IMR-90 (cell line): ENCODE results near the gene PLCL2. TPM values are rescaled to one million over a fixed set of nuclear protein-coding genes. Genes with fewer than 3 reads are reported as not detected.

Experiments used
- ATAC-seq: fragments of 200-7000 bp; cut with Tn5 transposase; 2 replicates; pipeline ENCODE4 v1.9.1; 2020; ENCODE audit warnings: low read depth, mild to moderate bottlenecking, moderate library complexity
- BruUV-seq: library from RNA; stranded (reverse); fragments of 400-500 nt; replicated peaks from 2 replicates; lab custom pipeline; 2021; lab: Mats Ljungman, UMichigan
- CTCF ChIA-PET: fragments of 300-600 bp; formaldehyde crosslinking; extraction: SDS; loops from one replicate; lab custom pipeline; 2021; ENCODE audit warnings: antibody characterized with exemption; lab: Yijun Ruan, JAX
- POLR2A ChIA-PET: fragments of 300-600 bp; sonication (Branson Sonifier 250); formaldehyde crosslinking; loops from one replicate; lab custom pipeline; 2022; ENCODE audit warnings: antibody characterized with exemption; ENCODE audit not compliant: unreplicated experiment; lab: Charles Lee
- DNase-seq: peaks from one replicate; pipeline ENCODE4 v3.0.0; 2013
- H2AFZ ChIP-seq: replicated peaks from 2 replicates; pipeline ENCODE3; 2013; ENCODE audit warnings: low read length, mild to moderate bottlenecking; ENCODE audit not compliant: poor library complexity
- H2AK5ac ChIP-seq: 2 replicates; pipeline ENCODE4 v1.6.1; 2013; ENCODE audit warnings: low read depth, low read length, inconsistent platforms
- H2AK9ac ChIP-seq: replicated peaks from 2 replicates; pipeline ENCODE3; 2013; ENCODE audit warnings: mild to moderate bottlenecking, low read depth, low read length, moderate library complexity; ENCODE audit not compliant: poor library complexity
- H2BK120ac ChIP-seq: 2 replicates; pipeline ENCODE4 v1.6.1; 2013; ENCODE audit warnings: low read depth, low read length, inconsistent platforms
- H2BK15ac ChIP-seq: 3 replicates; pipeline ENCODE4 v1.6.1; 2013; ENCODE audit warnings: low read depth, low read length, inconsistent platforms
- H2BK20ac ChIP-seq: 2 replicates; pipeline ENCODE4 v1.6.1; 2013; ENCODE audit warnings: low read depth, mild to moderate bottlenecking, inconsistent platforms, low read length, moderate library complexity
- H2BK5ac ChIP-seq: 2 replicates; pipeline ENCODE4 v1.6.1; 2013; ENCODE audit warnings: mild to moderate bottlenecking, low read depth, low read length, inconsistent platforms; ENCODE audit not compliant: poor library complexity, severe bottlenecking
- H3K14ac ChIP-seq: replicated peaks from 2 replicates; pipeline ENCODE4 v1.6.1; 2013; ENCODE audit warnings: low read depth, low read length, inconsistent platforms
- H3K18ac ChIP-seq: 2 replicates; pipeline ENCODE4 v1.6.1; 2013; ENCODE audit warnings: low read depth, low read length, control low read depth
- H3K23ac ChIP-seq: 2 replicates; pipeline ENCODE4 v1.6.1; 2013; ENCODE audit warnings: low read depth, low read length, inconsistent platforms
- H3K27ac ChIP-seq: 2 replicates; pipeline ENCODE4 v1.5.1; 2013; ENCODE audit warnings: mild to moderate bottlenecking, control low read depth, low read length; ENCODE audit not compliant: insufficient read depth
- H3K27me3 ChIP-seq: 2 replicates; pipeline ENCODE4 v1.6.1; 2013; ENCODE audit warnings: low read length; ENCODE audit not compliant: control insufficient read depth, insufficient read depth
- H3K36me3 ChIP-seq: 2 replicates; pipeline ENCODE4 v1.6.1; 2013; ENCODE audit warnings: low read length, mixed read lengths; ENCODE audit not compliant: control insufficient read depth, insufficient read depth
- H3K4ac ChIP-seq: 2 replicates; pipeline ENCODE4 v1.6.1; 2013; ENCODE audit warnings: low read depth, low read length, inconsistent platforms
- H3K4me1 ChIP-seq: 2 replicates; pipeline ENCODE4 v1.6.1; 2013; ENCODE audit warnings: low read length, mixed read lengths; ENCODE audit not compliant: control insufficient read depth, insufficient read depth
- H3K4me2 ChIP-seq: 2 replicates; pipeline ENCODE4 v1.6.1; 2013; ENCODE audit warnings: low read depth, mild to moderate bottlenecking, control low read depth, low read length, moderate library complexity
- H3K4me3 ChIP-seq: 2 replicates; pipeline ENCODE4 v1.5.1; 2013; ENCODE audit warnings: low read depth, mild to moderate bottlenecking, control low read depth, low read length, moderate library complexity; ENCODE audit not compliant: insufficient read depth
- H3K56ac ChIP-seq: 2 replicates; pipeline ENCODE4 v1.6.1; 2013; ENCODE audit warnings: low read length, inconsistent platforms; ENCODE audit not compliant: insufficient read depth; ENCODE audit errors: extremely low read depth
- H3K79me1 ChIP-seq, 2 experiments: 2 replicates each; pipeline ENCODE4 v1.6.1; 2013; ENCODE audit warnings: low read length in 2 of 2, inconsistent platforms in 1 of 2, low read depth in 1 of 2
- H3K9ac ChIP-seq: 2 replicates; pipeline ENCODE4 v1.6.1; 2013; ENCODE audit warnings: low read depth, low read length, control low read depth
- H3K9me1 ChIP-seq: 2 replicates; pipeline ENCODE4 v1.6.1; 2013; ENCODE audit warnings: low read length, inconsistent platforms; ENCODE audit not compliant: insufficient read depth
- H3K9me3 ChIP-seq: 2 replicates; pipeline ENCODE4 v1.6.1; 2013; ENCODE audit warnings: low read length; ENCODE audit not compliant: control insufficient read depth, insufficient read depth
- H4K20me1 ChIP-seq: 2 replicates; pipeline ENCODE4 v1.6.1; 2013; ENCODE audit warnings: low read length, inconsistent platforms; ENCODE audit not compliant: insufficient read depth
- H4K5ac ChIP-seq: 2 replicates; pipeline ENCODE4 v1.6.1; 2013; ENCODE audit warnings: mild to moderate bottlenecking, low read depth, low read length, control low read depth
- H4K8ac ChIP-seq, 2 experiments: 2 replicates each; pipeline ENCODE4 v1.6.1; 2013; ENCODE audit warnings: low read depth in 2 of 2, low read length in 2 of 2, control low read depth in 1 of 2, inconsistent platforms in 1 of 2
- H4K91ac ChIP-seq: 2 replicates; pipeline ENCODE4 v1.6.1; 2013; ENCODE audit warnings: low read depth, low read length, inconsistent platforms; ENCODE audit not compliant: insufficient read depth
- BHLHE40 ChIP-seq: fragments of 150-350 bp; IDR thresholded peaks from 2 replicates; pipeline ENCODE4 v1.6.1; 2016; ENCODE audit warnings: mild to moderate bottlenecking, low read depth, low read length
- CEBPB ChIP-seq: IDR thresholded peaks from 2 replicates; pipeline ENCODE4 v1.6.1; 2012; ENCODE audit warnings: low read depth, low read length, improper control_type of control experiment
- CHD1 ChIP-seq: IDR thresholded peaks from 2 replicates; pipeline ENCODE4 v1.6.1; 2012; ENCODE audit warnings: low read depth, low read length, improper control_type of control experiment
- CTCF ChIP-seq: conservative IDR thresholded peaks from 2 replicates; pipeline ENCODE4 v1.5.1; 2012; ENCODE audit warnings: mild to moderate bottlenecking, low read depth, low read length, improper control_type of control experiment
- ELK1 ChIP-seq: fragments of 150-350 bp; IDR thresholded peaks from 2 replicates; pipeline ENCODE4 v1.6.1; 2016; ENCODE audit warnings: low read depth, mild to moderate bottlenecking, low read length, moderate library complexity, borderline replicate concordance
- FOS ChIP-seq: fragments of 150-350 bp; IDR thresholded peaks from 2 replicates; pipeline ENCODE4 v1.6.1; 2016; ENCODE audit warnings: low read depth, low read length
- MAFK ChIP-seq: IDR thresholded peaks from 2 replicates; pipeline ENCODE4 v1.6.1; 2012; ENCODE audit warnings: low read depth, low read length, improper control_type of control experiment
- MAZ ChIP-seq: IDR thresholded peaks from 2 replicates; pipeline ENCODE4 v1.6.1; 2012; ENCODE audit warnings: low read depth, mild to moderate bottlenecking, low read length, improper control_type of control experiment, moderate library complexity, borderline replicate concordance
- MXI1 ChIP-seq: IDR thresholded peaks from 2 replicates; pipeline ENCODE4 v1.6.1; 2012; ENCODE audit warnings: low read depth, mild to moderate bottlenecking, low read length, moderate library complexity, borderline replicate concordance
- NFE2L2 ChIP-seq: fragments of 150-350 bp; IDR thresholded peaks from 2 replicates; pipeline ENCODE4 v1.6.1; 2016; ENCODE audit warnings: low read depth, mild to moderate bottlenecking, low read length
- POLR2A ChIP-seq: IDR thresholded peaks from 2 replicates; pipeline ENCODE4 v1.6.1; 2012; ENCODE audit warnings: mild to moderate bottlenecking, low read depth, low read length
- RAD21 ChIP-seq: IDR thresholded peaks from 2 replicates; pipeline ENCODE4 v1.6.1; 2012; ENCODE audit warnings: low read length, improper control_type of control experiment
- RCOR1 ChIP-seq: IDR thresholded peaks from 2 replicates; pipeline ENCODE4 v1.6.1; 2012; ENCODE audit warnings: mild to moderate bottlenecking, low read length, improper control_type of control experiment; ENCODE audit not compliant: insufficient replicate concordance
- RFX5 ChIP-seq: IDR thresholded peaks from 2 replicates; pipeline ENCODE4 v1.8.0; 2012; ENCODE audit warnings: low read depth, mild to moderate bottlenecking, low read length, moderate library complexity
- SMC3 ChIP-seq: fragments of 150-350 bp; IDR thresholded peaks from 2 replicates; pipeline ENCODE4 v1.6.1; 2016; ENCODE audit warnings: low read depth, mild to moderate bottlenecking, antibody characterized with exemption, low read length, moderate library complexity
- USF2 ChIP-seq: fragments of 150-350 bp; IDR thresholded peaks from 2 replicates; pipeline ENCODE4 v1.6.1; 2017; ENCODE audit warnings: mild to moderate bottlenecking, antibody characterized with exemption, low read length, low read depth
- WGBS, 2 experiments: methylation state at CpG; one replicate each; pipeline versions ENCODE4 v1.1.5 to v1.1.7; 2013; ENCODE audit warnings: missing lambda C conversion rate in 2 of 2; ENCODE audit not compliant: insufficient read length in 1 of 2; ENCODE audit errors: extremely low coverage in 2 of 2; 5-methylcytosine and 5-hydroxymethylcytosine counted together
- dilution Hi-C: fragments of 300-500 bp; cut with HindIII; formaldehyde crosslinking; loops from one replicate; pipeline ENCODE4 v1.14.3; 2018; ENCODE audit warnings: low sequenced_read_pairs; ENCODE audit not compliant: unreplicated experiment
- in situ Hi-C: fragments of 300-500 bp; cut with MboI; formaldehyde crosslinking; loops from 3 replicates; pipeline ENCODE4 v1.14.3; 2019; ENCODE audit warnings: low sequenced_read_pairs, inconsistent platforms, mixed read lengths
- intact Hi-C: fragments of 100-400 bp; cut with micrococcal nuclease; formaldehyde crosslinking; loops from 2 replicates; pipeline ENCODE4 v1.10.0; 2022
- polyA plus RNA-seq, 3 experiments: library from polyadenylated mRNA; depleted of rRNA; stranded (reverse); fragments of >200 nt; gene quantifications; 2 replicates each; pipeline ENCODE4 v1.2.3, GENCODE V29; 2012; ENCODE audit warnings: low replicate concordance in 1 of 3
- total RNA-seq: library from RNA; depleted of rRNA; stranded (reverse); fragments of >200 nt; gene quantifications from 2 replicates; pipeline ENCODE4 v1.2.3, GENCODE V29; 2012

PLCL2 gene
- total and polyA plus RNA-seq, 2 of the 4 experiments (the other 2 are of a cell fraction) = 0.92 to 3.8 TPM

GRCh38 chr3:16841904-16842271 lies 42.9 kb upstream of the PLCL2 start:
- Histone ChIP-seq H3K4ac (no peak overlapping the region), H2AK5ac (no peak overlapping the region), H4K8ac (no peak overlapping the region), H3K23ac (no peak overlapping the region), H3K9me1 (no peaks in the 10 kb centered on the region), H3K18ac (no peak overlapping the region), H3K9ac (no peak overlapping the region), H4K20me1 (no peaks in the 10 kb centered on the region), H2BK5ac (no peak overlapping the region), H2AK9ac (no peak overlapping the region), H3K9me3 (no peaks in the 10 kb centered on the region), H2BK15ac (no peak overlapping the region), H3K14ac (no peak overlapping the region), H3K4me3 (no peak overlapping the region), H3K36me3 (no peaks in the 10 kb centered on the region), H2BK20ac (no peak overlapping the region), H3K27me3 (peaks cover 2% of the 10 kb centered on the region), H2AFZ (no peak overlapping the region), H4K91ac (no peak overlapping the region), H3K4me2 (no peak overlapping the region), H3K4me1 (no peaks in the 10 kb centered on the region), H2BK120ac (no peak overlapping the region), H4K5ac (no peak overlapping the region), H3K56ac (no peak overlapping the region), H3K79me1 (no peaks in the 10 kb centered on the region), H3K27ac (no peak overlapping the region)
- ChIA-PET CTCF (interaction anchor here (0.5 kb wide), 1 partner anchor 210 kb away, joined by 3 read pairs; no protein-coding TSS in a partner anchor), POLR2A (no interaction called here)
- ATAC-seq (no peak), DNase-seq (no peak)
- intact Hi-C loops = no loop called here
- dilution Hi-C loops = no loop called here
- BruUV-seq = no TSS peak
- no peak for TF ChIP-seq FOS
- TF ChIP-seq SMC3 = no peak
- TF ChIP-seq ELK1 = no peak
- no peak for TF ChIP-seq RAD21
- no peak for TF ChIP-seq POLR2A
- TF ChIP-seq CTCF = no peak
- no peak for TF ChIP-seq CHD1
- no peak for TF ChIP-seq MAFK
- TF ChIP-seq RCOR1 = no peak
- TF ChIP-seq NFE2L2 = no peak
- TF ChIP-seq MAZ = no peak
- TF ChIP-seq RFX5 = no peak
- no peak for TF ChIP-seq BHLHE40
- TF ChIP-seq USF2 = no peak
- TF ChIP-seq CEBPB = no peak
- no peak for TF ChIP-seq MXI1
- in situ Hi-C loops = no loop called here
- WGBS, 2 experiments = 100% methylated on average over 1 of the region's 3 CpGs; no CpG with 5 or more reads in 1 of the 2 experiments
